ENCODE measurements around the gene FAM114A2.

The FAM114A2 gene

GRCh38 chr5:154078272-154078671 is 39.6 kb upstream of the FAM114A2 start:
- no peaks in the 10 kb centered on the region for H3K79me2 ChIP-seq (ENCODE audit: insufficient read depth, low read length)
- H3K9me2 ChIP-seq (ENCODE audit: low read depth, low read length) = no peaks in the 10 kb centered on the region
- H2AFZ ChIP-seq (ENCODE audit: low read length) = no peak overlapping the region
- H3K9me3 ChIP-seq (ENCODE audit: low read length) = no peaks in the 10 kb centered on the region
- H3K27me3 ChIP-seq (ENCODE audit: insufficient read depth, low read length) = no peaks in the 10 kb centered on the region; the same call in 1 of the 2 replicates
- H3K4me3 ChIP-seq (ENCODE audit: low read depth, low read length, poor library complexity, severe bottlenecking) = no peak overlapping the region
- H3K4me2 ChIP-seq (ENCODE audit: low read length) = no peak overlapping the region
- no peaks in the 10 kb centered on the region for H3F3A ChIP-seq (ENCODE audit: insufficient read depth, low read length)
- H3K36me3 ChIP-seq (ENCODE audit: insufficient read depth, low read length) = no peaks in the 10 kb centered on the region
- H3K4me1 ChIP-seq (ENCODE audit: insufficient read depth, low read length, severe bottlenecking) = no peaks in the 10 kb centered on the region
- no peak overlapping the region for H3K9ac ChIP-seq (ENCODE audit: low read length)
- no peaks in the 10 kb centered on the region for H4K20me1 ChIP-seq (ENCODE audit: insufficient read depth, low read length)
- TF ChIP-seq CTCF (IDR thresholded peaks at IDR 0.05; ENCODE audit: low read length) (no peak), EZH2 (IDR thresholded peaks at IDR 0.05; ENCODE audit: borderline replicate concordance, low read length) (no peak)
- no peak overlapping the region for H3K27ac ChIP-seq (ENCODE audit: low read depth, low read length, poor library complexity, severe bottlenecking)

GRCh38 chr5:154077696-154078095 is 39.0 kb upstream of the FAM114A2 start:
- Histone ChIP-seq H3F3A (ENCODE audit: insufficient read depth, low read length) (no peaks in the 10 kb centered on the region), H3K27ac (ENCODE audit: low read depth, low read length, poor library complexity, severe bottlenecking) (no peak overlapping the region), H3K4me3 (ENCODE audit: low read depth, low read length, poor library complexity, severe bottlenecking) (no peak overlapping the region), H3K4me2 (ENCODE audit: low read length) (no peak overlapping the region), H3K4me1 (ENCODE audit: insufficient read depth, low read length, severe bottlenecking) (no peaks in the 10 kb centered on the region), H3K79me2 (ENCODE audit: insufficient read depth, low read length) (no peaks in the 10 kb centered on the region), H3K36me3 (ENCODE audit: insufficient read depth, low read length) (no peaks in the 10 kb centered on the region), H2AFZ (ENCODE audit: low read length) (no peak overlapping the region), H3K9ac (ENCODE audit: low read length) (no peak overlapping the region), H3K9me2 (ENCODE audit: low read depth, low read length) (no peaks in the 10 kb centered on the region), H3K27me3 (ENCODE audit: insufficient read depth, low read length) (no peaks in the 10 kb centered on the region; the same call in 1 of the 2 replicates), H3K9me3 (ENCODE audit: low read length) (no peaks in the 10 kb centered on the region), H4K20me1 (ENCODE audit: insufficient read depth, low read length) (no peaks in the 10 kb centered on the region)
- TF ChIP-seq CTCF (IDR thresholded peaks at IDR 0.05; ENCODE audit: low read length) = no peak
- no peak for TF ChIP-seq EZH2 (IDR thresholded peaks at IDR 0.05; ENCODE audit: borderline replicate concordance, low read length)

GRCh38 chr5:154076240-154076922 is 37.7 kb upstream of the FAM114A2 start:
- H3K27ac ChIP-seq (ENCODE audit: low read depth, low read length, poor library complexity, severe bottlenecking) = no peak overlapping the region
- no peak overlapping the region for H3K4me3 ChIP-seq (ENCODE audit: low read depth, low read length, poor library complexity, severe bottlenecking)
- H3K9me2 ChIP-seq (ENCODE audit: low read depth, low read length) = no peaks in the 10 kb centered on the region
- H3K36me3 ChIP-seq (ENCODE audit: insufficient read depth, low read length) = no peaks in the 10 kb centered on the region
- H3K9ac ChIP-seq (ENCODE audit: low read length) = no peak overlapping the region
- no peaks in the 10 kb centered on the region for H3K79me2 ChIP-seq (ENCODE audit: insufficient read depth, low read length)
- TF ChIP-seq CTCF (IDR thresholded peaks at IDR 0.05; ENCODE audit: low read length) = no peak
- no peak for TF ChIP-seq EZH2 (IDR thresholded peaks at IDR 0.05; ENCODE audit: borderline replicate concordance, low read length)
- no peak overlapping the region for H2AFZ ChIP-seq (ENCODE audit: low read length)
- no peaks in the 10 kb centered on the region for H3K9me3 ChIP-seq (ENCODE audit: low read length)
- no peak overlapping the region for H3K4me2 ChIP-seq (ENCODE audit: low read length)
- H3K4me1 ChIP-seq (ENCODE audit: insufficient read depth, low read length, severe bottlenecking) = no peaks in the 10 kb centered on the region
- H3F3A ChIP-seq (ENCODE audit: insufficient read depth, low read length) = no peaks in the 10 kb centered on the region
- H3K27me3 ChIP-seq (ENCODE audit: insufficient read depth, low read length) = no peaks in the 10 kb centered on the region
- no peaks in the 10 kb centered on the region for H4K20me1 ChIP-seq (ENCODE audit: insufficient read depth, low read length)

All from OCI-LY1 (cell line).